CD1c-positive myeloid dendritic cell (primary cell): ENCODE measurements around the gene BTBD16.

Experiments used
- DNase-seq: peaks from one replicate; pipeline ENCODE4 v3.0.0-alpha.2; 2016; ENCODE audit errors: extremely low spot score

The BTBD16 gene

GRCh38 chr10:122343135-122343800 lies 72.2 kb downstream of the BTBD16 start:
- DNase-seq, result no peak

GRCh38 chr10:122343936-122344335 lies 72.8 kb downstream of the BTBD16 start:
- no peak for DNase-seq

GRCh38 chr10:122344741-122345258 lies 73.7 kb downstream of the BTBD16 start:
- DNase-seq, result no peak

GRCh38 chr10:122346326-122346950 lies 75.3 kb downstream of the BTBD16 start:
- no peak for DNase-seq

- DNase-seq, result no peak
Observed at GRCh38 chr10:122347170-122347841, 76.2 kb downstream of the BTBD16 start.

- no peak for DNase-seq
Observed at GRCh38 chr10:122348512-122348911, 77.4 kb downstream of the BTBD16 start.

GRCh38 chr10:122348935-122349361 lies 77.9 kb downstream of the BTBD16 start:
- no peak for DNase-seq

GRCh38 chr10:122349758-122350369 lies 78.8 kb downstream of the BTBD16 start:
- no peak for DNase-seq

- no peak for DNase-seq
Observed at GRCh38 chr10:122350893-122351292, 79.8 kb downstream of the BTBD16 start.

- no peak for DNase-seq
Observed at GRCh38 chr10:122352817-122353525, 81.9 kb downstream of the BTBD16 start.

- no peak for DNase-seq
Observed at GRCh38 chr10:122354383-122354782, 83.3 kb downstream of the BTBD16 start.

- DNase-seq, result no peak
Observed at GRCh38 chr10:122357685-122358084, 86.6 kb downstream of the BTBD16 start.

- no peak for DNase-seq
Observed at GRCh38 chr10:122359621-122360020, 88.5 kb downstream of the BTBD16 start.

- no peak for DNase-seq
Observed at GRCh38 chr10:122361046-122361445, 90.0 kb downstream of the BTBD16 start.

GRCh38 chr10:122362031-122362592 lies 91.0 kb downstream of the BTBD16 start:
- DNase-seq, result no peak

GRCh38 chr10:122362621-122363020 lies 91.5 kb downstream of the BTBD16 start:
- DNase-seq, result no peak

GRCh38 chr10:122363311-122363710 lies 92.2 kb downstream of the BTBD16 start:
- DNase-seq, result no peak

- DNase-seq, result no peak
Observed at GRCh38 chr10:122363722-122364463, 92.8 kb downstream of the BTBD16 start.

GRCh38 chr10:122368502-122369254 lies 97.6 kb downstream of the BTBD16 start:
- no peak for DNase-seq

GRCh38 chr10:122373108-122373507 lies 102.0 kb downstream of the BTBD16 start:
- DNase-seq, result no peak
